NCI-H2227 treated with DMSO at 0.1 percent for 48 hours (cell line): ENCODE results near the gene CD93.

Experiments used
- DNase-seq: peaks from one replicate; lab custom pipeline; 2025; lab: John Stamatoyannopoulos, UW

The CD93 gene, protein sequence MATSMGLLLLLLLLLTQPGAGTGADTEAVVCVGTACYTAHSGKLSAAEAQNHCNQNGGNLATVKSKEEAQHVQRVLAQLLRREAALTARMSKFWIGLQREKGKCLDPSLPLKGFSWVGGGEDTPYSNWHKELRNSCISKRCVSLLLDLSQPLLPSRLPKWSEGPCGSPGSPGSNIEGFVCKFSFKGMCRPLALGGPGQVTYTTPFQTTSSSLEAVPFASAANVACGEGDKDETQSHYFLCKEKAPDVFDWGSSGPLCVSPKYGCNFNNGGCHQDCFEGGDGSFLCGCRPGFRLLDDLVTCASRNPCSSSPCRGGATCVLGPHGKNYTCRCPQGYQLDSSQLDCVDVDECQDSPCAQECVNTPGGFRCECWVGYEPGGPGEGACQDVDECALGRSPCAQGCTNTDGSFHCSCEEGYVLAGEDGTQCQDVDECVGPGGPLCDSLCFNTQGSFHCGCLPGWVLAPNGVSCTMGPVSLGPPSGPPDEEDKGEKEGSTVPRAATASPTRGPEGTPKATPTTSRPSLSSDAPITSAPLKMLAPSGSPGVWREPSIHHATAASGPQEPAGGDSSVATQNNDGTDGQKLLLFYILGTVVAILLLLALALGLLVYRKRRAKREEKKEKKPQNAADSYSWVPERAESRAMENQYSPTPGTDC

GRCh38 chr20:23086056-23086566 lies at the start of gene CD93:
CD93 (minus strand) TSS chr20:23086324; CDS start chr20:23086192, 132 bp downstream.
- no peak for DNase-seq

DNA sequence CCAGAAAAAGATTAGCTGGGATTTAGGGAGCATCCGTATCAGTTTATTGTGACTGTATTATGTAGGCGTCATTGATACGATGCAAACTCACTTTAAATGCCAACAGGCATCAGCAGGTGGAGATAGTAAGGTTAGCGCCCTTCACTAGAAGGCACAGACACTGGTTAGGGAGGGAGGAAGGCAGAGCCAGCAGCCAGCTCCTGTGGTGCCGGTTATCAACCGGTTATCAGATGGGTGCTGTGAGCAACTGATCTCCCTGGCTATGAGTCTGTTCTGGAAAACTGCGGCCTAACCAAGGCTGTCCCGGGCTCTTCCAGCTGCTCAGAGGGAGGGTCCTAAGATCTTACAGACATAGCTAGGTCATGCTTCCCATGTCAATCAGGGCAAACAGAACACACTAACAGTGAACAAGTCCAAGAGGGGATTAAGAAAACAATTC lies 47.5 kb upstream of the CD93 start:
- DNase-seq: no peak

- no peak for DNase-seq
Observed at GRCh38 chr20:23132930-23133559, 46.9 kb upstream of the CD93 start.

DNA sequence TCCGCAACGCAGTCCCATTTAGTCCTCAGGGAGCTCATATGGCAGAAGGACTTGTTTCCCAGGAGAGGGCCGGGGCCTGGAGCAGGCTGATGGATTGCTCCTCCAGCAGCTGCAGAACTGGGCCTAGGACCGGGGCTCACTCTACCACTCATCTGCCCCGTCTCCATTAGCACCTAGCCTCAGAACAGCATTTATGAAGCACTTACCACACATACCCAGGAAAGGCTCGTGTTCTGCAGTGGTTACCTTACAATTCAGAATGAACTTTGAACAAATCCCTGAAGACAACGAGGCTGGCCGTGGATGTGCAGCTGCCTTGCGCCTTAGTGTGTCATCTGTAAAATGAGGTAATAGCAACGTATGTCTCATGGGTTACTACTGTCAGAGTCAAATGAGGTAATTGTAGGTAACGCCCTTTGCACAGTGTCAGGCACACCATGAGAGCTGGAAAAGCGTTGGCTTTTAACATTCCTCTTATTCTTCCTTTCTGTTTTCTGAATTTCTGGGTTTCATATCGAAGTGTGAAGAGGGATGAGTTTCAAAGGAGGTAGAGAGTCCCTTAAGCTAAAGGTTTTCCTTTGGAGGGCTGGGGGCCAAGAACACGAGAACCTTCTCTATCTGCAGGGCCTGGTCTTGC lies 46.3 kb upstream of the CD93 start:
- no peak for DNase-seq

GRCh38 chr20:23131766-23132165 lies 45.6 kb upstream of the CD93 start:
- DNase-seq: no peak

DNA sequence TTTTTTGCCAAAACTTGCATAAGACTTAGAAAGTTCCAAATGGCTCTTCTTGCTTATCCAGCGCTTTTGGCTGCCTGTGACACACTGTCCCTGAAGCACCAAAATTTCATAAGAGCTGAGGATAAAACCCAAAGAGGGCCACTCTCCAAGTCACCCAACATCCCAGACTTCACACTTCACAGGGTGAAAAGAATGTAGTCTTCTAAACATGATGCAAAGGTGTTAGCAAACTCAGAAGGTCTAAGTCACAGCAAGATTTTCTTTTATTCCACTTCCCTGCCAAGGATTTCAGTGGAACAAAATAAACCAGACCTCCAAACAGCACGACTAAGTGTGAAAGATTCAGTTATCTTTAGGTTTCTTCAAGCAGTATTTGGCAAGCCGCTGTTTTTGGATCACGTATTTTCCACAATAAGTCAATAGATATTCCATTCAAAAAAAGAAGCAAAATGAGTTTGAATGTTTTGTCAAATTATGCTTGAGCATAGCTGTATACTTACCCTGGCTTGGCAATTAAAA lies 44.6 kb upstream of the CD93 start:
- no peak for DNase-seq

DNA sequence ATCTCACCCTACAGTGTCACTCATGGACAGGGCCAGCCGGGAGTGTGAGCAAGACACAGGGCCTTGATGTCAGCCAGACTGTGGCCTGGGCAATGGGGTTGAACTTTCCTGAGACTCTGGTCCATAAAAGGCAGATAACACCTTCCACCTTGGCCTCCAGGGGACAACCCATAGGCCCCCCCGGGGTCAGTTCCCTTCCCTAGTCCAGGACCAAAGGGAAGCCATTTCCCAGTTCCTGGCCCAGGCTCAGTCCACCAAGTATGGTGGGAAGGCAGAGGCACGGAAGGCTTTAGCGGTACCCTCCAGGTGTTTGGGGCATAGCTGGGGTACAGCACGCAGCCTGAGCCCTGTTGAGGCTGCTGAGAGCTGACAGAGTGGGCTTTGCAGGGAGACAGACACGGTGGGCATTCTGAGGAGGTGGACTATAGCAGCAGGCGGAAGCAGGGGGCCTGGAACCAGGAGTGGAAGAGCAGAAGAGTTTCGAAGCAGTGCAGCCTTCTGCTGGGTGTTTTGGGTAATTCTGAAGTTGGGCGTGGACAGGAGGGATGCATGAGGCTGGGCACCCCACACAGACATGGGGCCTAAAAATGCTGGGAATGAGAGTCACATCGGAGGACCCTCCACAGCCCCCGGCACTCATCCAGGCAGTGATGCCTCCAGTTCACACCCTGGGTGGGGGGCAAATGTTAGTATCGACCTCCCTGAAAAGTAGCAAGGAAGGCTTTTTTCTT lies 43.9 kb upstream of the CD93 start:
- no peak for DNase-seq

GRCh38 chr20:23129266-23129665 lies 43.1 kb upstream of the CD93 start:
- DNase-seq: no peak

DNA sequence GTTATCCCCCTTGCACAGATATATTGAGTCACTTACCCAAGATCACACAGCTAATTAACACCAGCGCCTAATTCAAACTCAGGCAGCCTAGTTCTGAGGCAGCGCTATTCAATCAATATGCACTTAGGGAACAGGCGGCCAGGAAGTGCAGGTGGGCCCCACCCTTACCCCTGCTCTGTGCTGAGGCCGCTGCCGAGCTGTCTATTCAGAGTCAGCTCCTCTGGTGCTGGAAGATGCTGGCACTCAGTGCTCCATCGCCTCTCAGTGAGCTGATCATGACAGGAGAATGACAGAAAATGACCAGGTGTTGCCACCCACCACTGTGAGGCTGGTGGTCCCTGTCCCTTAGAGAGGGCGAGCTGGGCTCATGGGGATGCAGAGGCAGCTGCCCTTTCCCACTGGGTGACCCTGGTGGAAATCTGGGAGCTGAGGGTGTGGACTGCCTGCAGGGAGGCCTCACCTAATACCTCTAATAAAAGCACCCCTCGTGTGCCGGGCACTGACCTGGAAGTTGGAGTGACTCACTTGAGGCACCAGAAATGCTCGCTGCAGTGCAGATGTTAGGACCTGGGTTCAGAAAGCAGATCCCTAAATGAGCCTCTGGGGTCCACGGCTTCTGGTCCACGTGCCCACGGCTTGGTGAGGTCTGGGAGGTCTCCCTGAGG lies 42.5 kb upstream of the CD93 start:
- DNase-seq: no peak

DNA sequence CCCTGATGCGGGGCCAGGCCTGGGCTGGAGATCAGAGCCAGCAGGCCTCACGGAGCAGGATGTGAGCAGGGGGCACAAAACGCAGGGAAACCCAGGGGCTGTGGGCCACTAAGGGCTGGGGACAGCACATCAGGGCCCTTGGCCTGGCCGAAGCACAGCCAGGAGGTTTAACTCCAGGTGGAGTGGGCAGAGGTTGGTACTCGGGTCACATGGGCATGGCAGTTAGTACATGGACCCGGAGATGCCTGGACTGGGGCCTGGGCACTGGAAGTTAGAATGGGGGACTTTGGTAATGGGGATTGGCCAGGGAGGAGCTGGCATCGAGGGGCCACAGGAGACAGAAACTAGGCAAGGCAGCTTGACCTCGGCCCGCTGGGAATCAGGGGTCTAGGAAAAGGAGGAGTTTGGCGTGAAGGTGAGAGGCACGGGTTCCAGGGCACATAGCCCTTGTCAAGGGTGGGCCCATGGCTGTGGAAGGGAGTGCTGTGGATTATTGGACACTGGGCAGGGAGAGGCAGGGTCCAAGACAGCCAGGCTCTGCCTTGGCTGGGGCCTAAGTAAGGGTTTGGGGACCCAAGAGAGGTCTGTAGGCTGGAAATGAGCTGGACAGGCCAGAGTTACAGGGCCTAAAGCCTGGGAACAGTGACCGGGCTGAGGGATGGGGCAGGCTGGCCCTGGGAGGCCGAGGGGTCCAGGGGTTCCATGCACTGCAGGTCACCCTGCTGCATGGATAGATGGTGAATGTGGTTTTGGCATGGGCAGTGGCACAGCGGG lies 41.6 kb upstream of the CD93 start:
- DNase-seq: no peak

DNA sequence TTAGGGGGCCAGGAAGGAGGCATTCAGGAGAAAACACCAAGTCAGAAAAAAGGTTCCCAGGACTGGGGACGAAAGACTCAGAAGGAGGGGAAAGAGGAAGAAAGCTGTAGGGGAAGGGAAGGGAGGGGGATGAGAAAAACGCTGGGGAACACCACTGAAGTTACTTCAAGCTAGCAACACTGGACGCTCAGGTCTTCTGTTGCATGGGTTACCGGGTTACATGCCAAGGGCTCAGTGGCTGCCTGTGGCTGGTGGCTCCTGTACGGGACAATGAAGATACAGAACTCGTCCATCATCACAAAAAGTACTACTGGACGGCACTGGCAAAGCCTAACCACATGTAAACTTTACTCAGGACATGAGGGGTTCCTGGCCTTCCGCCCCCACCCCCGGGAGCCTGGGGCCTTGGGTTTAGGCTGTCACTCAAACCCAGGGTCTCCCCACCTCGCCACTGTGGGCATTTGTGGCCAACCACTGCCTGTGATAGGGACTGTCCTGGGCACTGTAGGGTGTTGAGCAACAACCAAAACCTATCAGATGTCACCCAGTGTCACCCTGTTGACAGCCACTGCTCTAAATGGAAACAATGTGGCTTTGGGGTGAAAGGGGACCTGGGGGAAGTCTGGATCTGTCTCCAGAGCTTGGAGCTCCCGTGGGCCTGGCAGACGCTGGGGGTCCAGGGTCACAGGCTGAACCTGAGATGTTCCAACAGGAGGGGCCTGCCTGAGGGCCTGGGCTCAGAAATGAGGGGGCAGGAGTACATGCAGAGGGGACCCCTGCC lies 40.3 kb upstream of the CD93 start:
- no peak for DNase-seq

DNA sequence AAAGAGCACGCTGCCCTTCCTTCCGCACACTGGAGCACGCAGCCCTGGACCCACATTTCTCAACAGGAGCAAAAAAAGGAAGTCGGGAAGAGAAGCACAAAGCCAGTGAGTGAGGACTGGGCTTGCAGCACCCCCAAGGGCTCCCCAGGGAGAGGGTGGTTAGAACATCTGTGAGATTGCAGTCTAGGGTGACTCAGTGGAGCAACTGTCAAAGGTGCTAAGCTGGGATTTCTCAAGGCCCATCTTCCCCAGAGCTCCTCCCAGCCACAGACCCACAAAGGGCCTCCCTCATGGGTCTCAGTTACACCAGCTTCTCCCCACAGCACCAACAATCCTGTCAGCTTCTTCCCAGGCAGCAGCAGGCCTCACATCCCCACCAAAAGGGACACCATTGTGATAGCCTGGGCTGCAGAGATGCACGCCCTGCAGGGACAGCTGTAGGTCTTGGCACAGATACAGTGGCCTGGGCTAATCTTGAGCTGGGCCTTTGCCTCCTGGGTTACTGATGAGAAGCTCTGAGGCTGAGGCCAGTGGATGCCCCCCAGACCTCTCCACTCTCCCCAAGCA lies 39.6 kb upstream of the CD93 start:
- DNase-seq: no peak

GRCh38 chr20:23125159-23125558 lies 39.0 kb upstream of the CD93 start:
- DNase-seq: no peak

GRCh38 chr20:23123886-23124285 lies 37.8 kb upstream of the CD93 start:
- DNase-seq: no peak

DNA sequence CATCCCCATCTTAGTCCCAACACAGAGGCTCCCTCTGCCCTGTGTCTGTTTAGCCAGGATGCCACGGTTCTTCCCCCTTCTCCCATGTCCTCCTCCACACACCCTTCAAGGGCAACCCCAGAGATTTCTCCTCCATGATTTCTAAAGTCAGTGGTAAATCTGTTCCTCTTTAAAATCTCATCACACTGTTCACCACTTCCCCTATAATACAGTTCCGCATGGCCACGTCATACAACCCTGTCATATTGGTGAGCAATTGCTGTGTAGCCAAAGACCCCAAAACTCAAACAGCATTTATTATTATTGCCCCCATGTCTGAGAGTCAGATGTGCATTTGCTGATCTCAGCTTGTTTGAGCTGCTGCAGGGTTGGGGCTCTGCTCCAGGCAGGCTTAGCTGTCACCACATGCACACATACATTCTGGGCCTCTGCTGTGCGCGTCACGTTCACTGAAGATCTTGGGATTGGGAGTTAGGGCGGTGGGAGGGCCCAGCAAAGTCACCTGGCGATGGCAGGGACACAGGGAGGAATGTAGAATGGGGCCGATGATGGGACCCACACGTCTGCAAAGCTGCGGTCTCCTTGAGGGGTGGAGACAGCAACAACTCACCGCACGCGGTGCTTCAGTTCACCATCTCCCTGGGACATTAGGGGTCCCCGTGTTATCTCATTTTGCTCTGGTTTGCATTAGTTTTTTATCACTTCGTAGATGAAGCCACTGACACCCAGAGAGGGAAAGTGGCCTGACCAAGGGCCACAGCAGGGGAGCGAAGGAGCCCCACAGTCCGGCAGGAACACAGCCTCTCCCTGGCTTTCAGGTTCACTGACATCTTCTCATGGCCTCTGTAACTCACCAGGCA lies 36.9 kb upstream of the CD93 start:
- no peak for DNase-seq

DNA sequence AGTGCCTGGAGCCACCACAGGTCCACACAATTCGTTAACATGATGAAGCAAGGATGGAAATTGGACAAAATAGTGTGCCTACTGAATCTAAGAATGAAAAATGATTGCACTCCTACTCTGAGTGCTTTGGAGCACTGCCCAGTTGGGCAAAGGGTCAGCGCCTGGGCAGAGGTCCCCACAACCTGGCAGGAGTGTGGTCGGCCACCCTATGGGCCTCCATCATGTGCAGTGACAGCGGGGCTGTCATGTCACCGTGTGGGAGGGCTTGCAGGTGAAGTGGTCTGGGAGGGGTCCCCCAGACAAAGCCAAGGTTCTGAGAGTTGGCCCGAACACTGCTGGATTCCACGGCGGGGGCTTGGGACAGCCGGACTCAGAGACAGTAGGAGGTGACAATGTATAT lies 36.2 kb upstream of the CD93 start:
- DNase-seq: no peak

- no peak for DNase-seq
Observed at GRCh38 chr20:23121751-23122320, 35.7 kb upstream of the CD93 start.
